Naive thymus-derived CD8-positive, alpha-beta T cell (primary cell): ENCODE data around the gene TNF. TPM values are rescaled to one million over a fixed set of nuclear protein-coding genes. Genes with fewer than 3 reads are reported as not detected.
"Not testable (repeated sequence)": the region's sequence is repeated elsewhere in the genome, so short reads cannot be mapped to it uniquely, and the experiment has no call there.

ENCODE experiments used
- ATAC-seq, 2 donors: fragments of 150-1000 bp; cut with Tn5 transposase in 1 of 2; sonication (Bioruptor Pico), chemical (Tn5 transposase) in 1 of 2; 1 replicate in 1 of 2; 2 replicates in 1 of 2; pipeline ENCODE4 v1.10.0; 2021; ENCODE audit warnings: mild to moderate bottlenecking in 2 of 2, moderate library complexity in 2 of 2
- POLR2A ChIA-PET: fragments of 350-600 bp; sonication (Branson Sonifier 250); formaldehyde crosslinking; loops from one replicate; lab custom pipeline; 2021; ENCODE audit warnings: antibody characterized with exemption; lab: Charles Lee
- DNase-seq, 10 donors: peaks; one replicate each; pipeline versions ENCODE4 v3.0.0 to v3.0.0-alpha.2; 2020 to 2022
- H3K27ac Mint-ChIP-seq, 10 donors: one replicate each; pipeline ENCODE4 v1.8.0; 2020 to 2022; ENCODE audit warnings: mild to moderate bottlenecking in 10 of 10, mixed read lengths in 10 of 10, moderate library complexity in 4 of 10, inconsistent platforms in 1 of 10
- H3K27me3 Mint-ChIP-seq, 5 donors: one replicate each; pipeline ENCODE4 v1.8.0; 2021 to 2022; ENCODE audit warnings: mixed read lengths in 5 of 5
- H3K36me3 Mint-ChIP-seq, 3 donors: one replicate each; pipeline ENCODE4 v1.8.0; 2020 to 2022; ENCODE audit warnings: mixed read lengths in 3 of 3, mild to moderate bottlenecking in 2 of 3, inconsistent platforms in 1 of 3
- H3K4me1 Mint-ChIP-seq, 4 donors: one replicate each; pipeline ENCODE4 v1.8.0; 2021 to 2022; ENCODE audit warnings: mixed read lengths in 4 of 4
- H3K4me3 Mint-ChIP-seq, 10 donors: one replicate each; pipeline ENCODE4 v1.8.0; 2020 to 2022; ENCODE audit warnings: mild to moderate bottlenecking in 10 of 10, mixed read lengths in 10 of 10, moderate library complexity in 6 of 10, inconsistent platforms in 1 of 10
- H3K9me3 Mint-ChIP-seq, 9 donors: one replicate each; pipeline ENCODE4 v1.8.0; 2020 to 2022; ENCODE audit warnings: mixed read lengths in 9 of 9, mild to moderate bottlenecking in 3 of 9, inconsistent platforms in 1 of 9, moderate library complexity in 1 of 9
- polyA plus RNA-seq, 3 donors: library from polyadenylated mRNA; unstranded; fragments of 300-500 nt; fragmentation: Illumina TruSeq; gene quantifications; one replicate each; pipeline ENCODE4 v1.2.3, GENCODE V29; 2021
- total RNA-seq, 8 experiments: library from RNA in 2 of 8; stranded (reverse) in 2 of 8; gene quantifications; one replicate each; pipeline ENCODE4 v1.2.3 and lab custom pipeline; 2021 to 2026

Gene TNF
- total and polyA plus RNA-seq, 5 experiments from 2014 or later, result 0.11 to 2.3 (median 0.53) TPM

GRCh38 chr6:31546339-31546957 is 28.9 kb upstream of the TNF start, which contains the start of gene ATP6V1G2:
ATP6V1G2 (minus strand) TSS chr6:31546608; CDS start chr6:31546559, 49 bp downstream.
- DNase-seq, result peak; percentile 68 to 89 (median 80)
- H3K27me3 Mint-ChIP-seq, result no peaks in the 10 kb centered on the region
- H3K4me3 Mint-ChIP-seq, result peak within 1 kb of the TSS; percentile 82 to 98 (median 92)
- H3K27ac Mint-ChIP-seq, result peak within 1 kb of the TSS; percentile 87 to 99 (median 96)
- H3K36me3 Mint-ChIP-seq, result peaks cover 0 to under 1% (median 0%) of the 10 kb centered on the region in 3 donors
- peaks cover 18 to 53% (median 36%) of the 10 kb centered on the region in 4 donors for H3K4me1 Mint-ChIP-seq
- ATAC-seq, result peak; percentile 49 to 54
- POLR2A ChIA-PET, result interaction anchor here (0.6 to 8.8 kb wide), 11 partner anchors 12 to 355 kb away, joined by 3 to 155 read pairs (median 6); partner anchors contain the start of genes BAG6, LST1, LTB and NCR3
- no peaks in the 10 kb centered on the region for H3K9me3 Mint-ChIP-seq

DNA sequence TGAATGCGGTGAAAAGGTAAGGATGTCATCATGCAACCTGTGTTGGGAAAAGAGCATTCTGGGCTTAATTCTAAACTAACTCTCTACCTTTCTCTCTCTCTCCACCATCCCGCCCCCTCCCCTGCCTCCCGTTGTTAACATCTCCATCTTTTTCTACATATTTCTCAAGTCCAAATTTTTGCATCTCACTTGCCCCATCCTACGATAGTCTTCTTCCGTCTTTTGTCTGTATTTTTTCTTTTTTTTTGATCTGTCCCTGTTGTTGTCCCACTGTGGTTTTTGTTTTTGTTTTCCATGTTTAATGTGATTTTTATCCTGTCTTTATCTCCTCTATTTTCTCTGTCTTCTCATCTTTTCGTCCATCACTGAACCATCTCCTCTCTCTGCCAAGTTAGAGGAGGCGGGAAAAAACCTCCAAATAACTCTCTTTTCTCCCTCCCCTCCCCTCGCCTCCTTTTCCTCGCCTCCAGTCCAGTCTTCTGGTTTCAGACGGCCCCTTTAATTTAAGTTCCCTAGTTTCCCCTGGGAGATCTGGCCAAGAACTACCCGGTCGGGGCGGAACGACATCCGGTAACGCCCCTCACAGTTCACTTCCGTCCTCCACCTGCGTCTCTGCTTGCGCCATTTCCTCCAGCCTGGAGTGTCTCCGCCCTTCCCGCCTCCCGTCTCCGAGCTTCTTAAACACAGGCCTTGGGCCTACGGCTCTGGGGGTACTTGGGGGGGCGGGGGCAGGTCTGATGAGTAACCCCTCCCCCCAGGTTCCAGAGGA is 28.2 kb upstream of the TNF start, which contains the start of gene NFKBIL1:
Gene NFKBIL1, plus strand, starts transcription at position 651 of the 769 bp plus-strand sequence. Its CDS starts 87 bp downstream, at position 738.
- peaks cover 17 to 51% (median 38%) of the 10 kb centered on the region in 4 donors for H3K4me1 Mint-ChIP-seq

GRCh38 chr6:31547727-31548543 is 27.4 kb upstream of the TNF start:
- peaks cover 16 to 46% (median 36%) of the 10 kb centered on the region in 4 donors for H3K4me1 Mint-ChIP-seq
- POLR2A ChIA-PET, result interaction anchor here (0.6 to 8.8 kb wide), 11 partner anchors 11 to 117 kb away, joined by 3 to 155 read pairs (median 4); partner anchors contain the start of genes GPANK1, LTB, MICB and NCR3
- H3K27me3 Mint-ChIP-seq, result no peaks in the 10 kb centered on the region
- H3K27ac Mint-ChIP-seq, result peak overlapping the region; percentile 87 to 99 (median 96)
- ATAC-seq (no peak), DNase-seq (no peak)
- no peaks in the 10 kb centered on the region for H3K36me3 Mint-ChIP-seq
- peak overlapping the region; percentile 82 to 98 (median 92) for H3K4me3 Mint-ChIP-seq
- H3K9me3 Mint-ChIP-seq, result no peaks in the 10 kb centered on the region

More for the DNA sequence above, 28.2 kb upstream of the TNF start, which contains the start of gene NFKBIL1:
- DNase-seq (peak; percentile 73 to 94 (median 86)), ATAC-seq (peak; percentile 88 to 89)
- no peaks in the 10 kb centered on the region for H3K27me3 Mint-ChIP-seq
- peak within 1 kb of the TSS; percentile 87 to 99 (median 96) for H3K27ac Mint-ChIP-seq
- H3K4me3 Mint-ChIP-seq, result peak within 1 kb of the TSS; percentile 82 to 98 (median 92)
- no peaks in the 10 kb centered on the region for H3K9me3 Mint-ChIP-seq
- POLR2A ChIA-PET, result interaction anchor here (0.6 to 8.8 kb wide), 10 partner anchors 11 to 118 kb away, joined by 3 to 155 read pairs (median 6); partner anchors contain the start of genes BAG6, GPANK1, LST1 and LTB
- no peaks in the 10 kb centered on the region for H3K36me3 Mint-ChIP-seq

GRCh38 chr6:31548544-31548873 is 26.9 kb upstream of the TNF start:
- H3K36me3 Mint-ChIP-seq, result peaks cover 0 to 3% (median 0%) of the 10 kb centered on the region in 3 donors
- peaks cover 16 to 41% (median 33%) of the 10 kb centered on the region in 4 donors for H3K4me1 Mint-ChIP-seq
- ATAC-seq (no peak), DNase-seq (no peak)
- no peaks in the 10 kb centered on the region for H3K27me3 Mint-ChIP-seq
- H3K27ac Mint-ChIP-seq, result peak overlapping the region in 9 of 10 donors; percentile 35 to 97 (median 84)
- peak overlapping the region in 3 of 10 donors; percentile 34 to 82 (median 41) for H3K4me3 Mint-ChIP-seq
- POLR2A ChIA-PET, result interaction anchor here (0.6 to 8.8 kb wide), 7 partner anchors 10 to 51 kb away, joined by 3 to 155 read pairs (median 6); partner anchors contain the start of genes LTB, MICB and TNF
- no peaks in the 10 kb centered on the region for H3K9me3 Mint-ChIP-seq

- Mint-ChIP-seq H3K27ac (peak overlapping the region in 6 of 10 donors; percentile 7 to 77 (median 72)), H3K4me3 (peak overlapping the region in 1 of 10 donors; percentile 48), H3K4me1 (peaks cover 17 to 46% (median 34%) of the 10 kb centered on the region in 4 donors)
- not testable (repeated sequence) for H3K9me3 Mint-ChIP-seq, H3K36me3 Mint-ChIP-seq, H3K27me3 Mint-ChIP-seq
- peak in 9 of 10 donors; percentile 45 to 82 (median 55) for DNase-seq
- ATAC-seq, result peak in 1 of 2 donors; percentile 15
- POLR2A ChIA-PET, result interaction anchor here (0.8 to 8.8 kb wide), 11 partner anchors 9 to 1300 kb away, joined by 3 to 155 read pairs (median 5); partner anchors contain the start of genes DDX39B, LTB and TNF
Measured at GRCh38 chr6:31551371-31551770, 24.0 kb upstream of the TNF start.

GRCh38 chr6:31556307-31556706 is 19.1 kb upstream of the TNF start:
- H3K9me3 Mint-ChIP-seq, result no peaks in the 10 kb centered on the region

GRCh38 chr6:31557443-31558317 is 17.7 kb upstream of the TNF start:
- Mint-ChIP-seq H3K4me1 (peaks cover 32 to 70% (median 57%) of the 10 kb centered on the region in 4 donors), H3K27me3 (no peaks in the 10 kb centered on the region)

More at GRCh38 chr6:31556307-31556706, 19.1 kb upstream of the TNF start:
- no peak for ATAC-seq
- no peak for DNase-seq
- Mint-ChIP-seq H3K4me1 (peaks cover 29 to 64% (median 53%) of the 10 kb centered on the region in 4 donors), H3K27me3 (no peaks in the 10 kb centered on the region), H3K4me3 (peak overlapping the region in 1 of 10 donors; percentile 20), H3K27ac (peak overlapping the region in 2 of 10 donors; percentile 9 to 15), H3K36me3 (peaks cover 3 to 30% (median 6%) of the 10 kb centered on the region in 3 donors)
- POLR2A ChIA-PET, result interaction anchor here (0.7 to 34.2 kb wide), 2 partner anchors 29 to 92 kb away, joined by 3 to 1584 read pairs; partner anchors contain the start of genes LST1, LTA, LTB and NCR3

GRCh38 chr6:31558318-31558625 is 17.1 kb upstream of the TNF start:
- Mint-ChIP-seq H3K4me1 (peaks cover 37 to 76% (median 57%) of the 10 kb centered on the region in 4 donors), H3K4me3 (peak overlapping the region; percentile 68 to 90 (median 76)), H3K27me3 (no peaks in the 10 kb centered on the region), H3K27ac (peak overlapping the region in 5 of 10 donors; percentile 65 to 90 (median 88)), H3K9me3 (no peaks in the 10 kb centered on the region), H3K36me3 (peaks cover 3 to 40% (median 6%) of the 10 kb centered on the region in 3 donors)
- no peak for ATAC-seq
- DNase-seq, result no peak
- POLR2A ChIA-PET, result interaction anchor here (0.9 to 34.2 kb wide), 6 partner anchors 11 to 145 kb away, joined by 3 to 1584 read pairs (median 4); partner anchors contain the start of genes ABHD16A, AIF1, ATP6V1G2 and DDX39B

More at GRCh38 chr6:31557443-31558317, 17.7 kb upstream of the TNF start:
- peak overlapping the region in 8 of 10 donors; percentile 13 to 75 (median 31) for H3K4me3 Mint-ChIP-seq
- DNase-seq (peak in 1 of 10 donors; percentile 32), ATAC-seq (no peak)
- peaks cover 3 to 38% (median 6%) of the 10 kb centered on the region in 3 donors for H3K36me3 Mint-ChIP-seq
- no peaks in the 10 kb centered on the region for H3K9me3 Mint-ChIP-seq
- H3K27ac Mint-ChIP-seq, result peak overlapping the region in 3 of 10 donors; percentile 13 to 88 (median 51)
- POLR2A ChIA-PET, result interaction anchor here (1.0 to 34.2 kb wide), 3 partner anchors 10 to 28 kb away, joined by 3 to 1584 read pairs (median 6); partner anchors contain the start of genes ATP6V1G2, LST1, LTA and LTB

- Mint-ChIP-seq H3K36me3 (peaks cover 3 to 45% (median 7%) of the 10 kb centered on the region in 3 donors), H3K27me3 (no peaks in the 10 kb centered on the region), H3K9me3 (no peaks in the 10 kb centered on the region), H3K4me3 (peak overlapping the region; percentile 69 to 90 (median 80)), H3K4me1 (peaks cover 38 to 81% (median 60%) of the 10 kb centered on the region in 4 donors), H3K27ac (peak overlapping the region; percentile 65 to 91 (median 87))
- ATAC-seq, result peak; percentile 75 to 86
- POLR2A ChIA-PET, result interaction anchor here (0.9 to 34.2 kb wide), 10 partner anchors 9 to 301 kb away, joined by 3 to 1584 read pairs (median 4); partner anchors contain the start of genes ABHD16A, AIF1, ATP6V1G2 and DDX39B
- DNase-seq, result peak in 7 of 10 donors; percentile 36 to 74 (median 60)
Measured at GRCh38 chr6:31558631-31559500, 16.5 kb upstream of the TNF start.
